GM21786 (cell line): ENCODE measurements around the gene SYK.
A peak's percentile ranks its signal among the peaks of the same experiment; 100 is the strongest.
"Not testable (repeated sequence)": the region's sequence is repeated elsewhere in the genome, so short reads cannot be mapped to it uniquely, and the experiment has no call there.

Source experiments
- ATAC-seq: cut with Tn5 transposase; IDR thresholded peaks from one replicate; pipeline ENCODE4 v1.9.1; 2021; ENCODE audit not compliant: unreplicated experiment

The SYK gene

DNA sequence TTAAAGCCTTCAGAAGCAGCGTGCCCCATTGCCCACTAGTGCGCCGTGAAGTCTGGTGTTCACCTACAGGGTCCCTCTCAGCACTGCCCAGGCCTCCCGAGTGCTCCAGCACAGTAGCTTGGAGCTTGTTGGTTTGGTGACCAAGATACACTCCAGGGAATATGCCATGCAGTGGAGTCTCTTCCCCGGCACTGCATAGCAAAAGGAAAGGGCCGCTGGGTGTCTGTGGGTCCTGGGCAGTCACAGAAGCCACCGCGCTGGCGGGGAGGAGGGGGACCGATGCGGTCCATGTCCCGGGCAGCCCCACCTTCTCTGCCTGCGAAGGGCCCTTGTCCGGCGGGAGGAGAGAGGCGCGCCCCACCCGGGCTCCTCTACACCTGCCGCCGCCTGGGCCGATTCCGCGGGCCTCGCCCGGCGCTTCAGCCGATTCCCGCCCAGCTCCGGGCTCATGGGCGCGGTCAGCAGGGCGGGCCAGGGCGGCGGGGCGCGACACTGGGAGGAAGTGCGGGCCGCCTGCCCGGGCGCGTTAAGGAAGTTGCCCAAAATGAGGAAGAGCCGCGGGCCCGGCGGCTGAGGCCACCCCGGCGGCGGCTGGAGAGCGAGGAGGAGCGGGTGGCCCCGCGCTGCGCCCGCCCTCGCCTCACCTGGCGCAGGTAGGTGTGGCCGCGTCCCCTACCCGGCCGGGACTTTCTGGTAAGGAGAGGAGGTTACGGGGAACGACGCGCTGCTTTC lies at the start of gene SYK:
Gene SYK (plus strand): TSS at position 579 of the 732 bp plus-strand sequence. CDS start 42,080 bp downstream, outside the sequence.
- ATAC-seq, result peak; percentile 44

DNA sequence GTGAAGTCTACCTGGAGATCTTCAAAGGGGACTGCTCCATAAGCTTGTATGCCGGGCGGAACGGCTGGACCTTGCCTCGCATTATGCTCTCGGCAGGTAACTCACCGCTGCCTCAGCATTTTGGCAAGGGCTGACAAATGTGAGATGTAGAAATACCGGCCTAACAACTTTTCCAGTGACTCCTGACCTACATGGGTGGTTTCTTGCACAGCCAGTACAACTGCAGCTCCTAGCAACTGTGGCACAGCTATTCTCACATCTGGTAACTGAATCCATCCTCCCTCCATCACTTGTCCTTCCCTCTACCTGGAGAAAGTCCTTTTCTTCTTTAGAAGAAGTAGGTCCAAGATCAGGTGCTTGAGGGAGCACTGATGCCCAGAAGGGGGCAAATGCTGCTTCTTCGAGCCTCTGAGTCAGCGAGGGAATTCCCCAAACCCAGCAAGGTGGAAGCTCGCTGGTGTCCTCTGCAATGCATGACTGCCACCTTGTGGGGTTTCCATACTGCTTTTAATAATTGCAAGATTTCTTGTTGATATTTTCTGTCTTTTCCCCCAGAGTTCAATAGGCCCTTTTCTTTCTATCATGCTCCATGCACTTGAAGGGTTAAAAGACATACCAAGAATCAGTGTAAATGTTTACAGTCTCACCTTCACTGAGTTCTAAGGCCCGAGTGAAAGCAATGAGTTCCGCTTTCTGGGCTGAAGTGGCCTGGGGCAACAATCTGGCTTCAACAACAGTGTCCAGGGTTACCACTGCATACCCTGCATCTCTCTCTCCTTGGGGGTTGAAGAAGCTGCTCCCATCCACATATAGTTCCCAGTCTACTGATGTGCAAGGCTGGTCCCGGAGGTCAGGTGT lies 45.9 kb upstream of the SYK start:
- ATAC-seq, result not testable (repeated sequence)

DNA sequence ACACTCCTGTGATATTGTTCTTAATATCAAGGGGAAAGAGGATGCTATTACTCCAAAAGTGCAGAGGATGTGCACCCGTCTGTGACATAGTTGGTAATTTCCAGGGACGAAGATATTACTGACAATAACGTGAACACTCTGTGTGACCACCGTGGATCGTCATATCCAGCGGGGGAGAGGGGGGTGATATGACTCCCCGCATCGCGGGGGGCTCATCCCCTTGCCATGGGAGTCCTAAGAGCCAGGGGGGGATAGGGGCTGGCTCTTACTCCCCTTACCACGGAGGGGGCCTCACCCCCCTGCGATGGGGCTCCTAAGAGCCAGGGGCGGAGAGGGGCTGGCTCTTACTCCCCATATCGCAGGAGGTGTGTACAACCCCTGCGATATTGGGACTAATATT lies 41.0 kb upstream of the SYK start:
- ATAC-seq, result not testable (repeated sequence)

DNA sequence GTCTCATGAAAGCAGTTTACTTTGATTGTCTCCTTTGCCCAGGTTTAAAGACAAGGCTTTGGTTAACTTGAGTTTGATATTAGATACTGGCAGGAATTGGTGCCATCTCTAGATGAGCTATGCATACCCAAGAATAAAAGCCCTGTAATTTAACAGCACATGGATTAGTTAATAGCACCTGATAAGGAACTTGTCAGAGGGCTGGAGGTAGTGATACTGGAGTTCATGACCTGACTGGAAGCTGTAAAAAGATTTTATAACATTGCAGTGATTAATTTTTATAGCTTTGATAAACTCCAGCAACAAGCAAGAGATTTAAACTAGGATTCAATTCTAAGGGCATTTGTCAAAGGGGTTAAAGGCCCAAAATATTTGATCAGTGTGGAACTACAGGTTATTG lies 34.9 kb upstream of the SYK start:
- no peak for ATAC-seq

DNA sequence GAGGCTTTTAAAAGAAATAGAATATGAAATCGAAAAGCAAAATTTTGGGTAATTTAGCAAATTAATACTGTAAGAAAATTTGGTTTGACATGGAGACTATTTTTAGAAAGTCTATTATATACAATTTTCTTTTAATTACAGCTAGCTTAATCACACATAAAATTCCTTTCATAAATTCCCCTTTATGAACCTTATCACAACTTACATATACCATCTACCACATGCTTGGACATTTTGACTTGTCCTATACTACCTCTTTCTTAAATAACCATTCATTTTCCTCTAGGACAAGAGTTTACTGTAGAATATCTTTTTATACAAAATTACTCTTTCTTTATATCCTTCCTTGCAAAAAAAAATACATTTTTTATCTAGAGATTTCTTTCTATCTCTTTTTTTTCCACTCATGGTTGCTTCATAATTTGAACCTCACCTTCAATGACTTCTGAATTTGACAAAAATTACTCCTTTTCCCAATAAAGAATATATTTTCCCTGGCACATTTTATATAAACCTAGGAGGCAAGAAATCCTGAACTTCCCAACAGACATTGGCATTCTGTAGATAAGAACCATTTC lies 34.0 kb upstream of the SYK start:
- no peak for ATAC-seq

GRCh38 chr9:90770182-90770738 lies 31.4 kb upstream of the SYK start:
- ATAC-seq, result peak; percentile 34

DNA sequence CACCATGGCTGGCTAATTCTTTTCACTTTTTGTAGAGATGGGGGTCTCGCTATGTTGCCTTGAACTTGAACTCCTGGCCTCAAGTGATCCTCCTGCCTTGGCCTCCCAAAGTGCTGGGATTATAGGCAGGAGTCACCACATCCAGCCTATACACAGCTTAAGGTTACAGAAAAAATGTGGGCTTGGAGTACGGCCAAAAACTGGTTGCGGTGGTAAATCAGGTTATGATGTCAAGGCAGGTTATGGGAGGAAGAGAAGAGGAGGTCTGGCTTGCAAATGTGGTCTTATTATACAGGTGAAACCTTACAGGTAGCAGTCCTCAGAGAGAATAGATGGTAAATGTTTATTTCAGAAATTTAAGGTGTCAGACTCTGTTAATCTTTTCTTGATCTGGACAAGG lies 30.7 kb upstream of the SYK start:
- no peak for ATAC-seq

GRCh38 chr9:90772386-90772785 lies 29.2 kb upstream of the SYK start:
- no peak for ATAC-seq

GRCh38 chr9:90773617-90774016 lies 28.0 kb upstream of the SYK start:
- ATAC-seq, result no peak

GRCh38 chr9:90774071-90774470 lies 27.5 kb upstream of the SYK start:
- ATAC-seq, result no peak

- ATAC-seq, result peak; percentile 93
Observed at GRCh38 chr9:90774682-90775081, 26.9 kb upstream of the SYK start.

- no peak for ATAC-seq
Observed at GRCh38 chr9:90775657-90776056, 26.0 kb upstream of the SYK start.

DNA sequence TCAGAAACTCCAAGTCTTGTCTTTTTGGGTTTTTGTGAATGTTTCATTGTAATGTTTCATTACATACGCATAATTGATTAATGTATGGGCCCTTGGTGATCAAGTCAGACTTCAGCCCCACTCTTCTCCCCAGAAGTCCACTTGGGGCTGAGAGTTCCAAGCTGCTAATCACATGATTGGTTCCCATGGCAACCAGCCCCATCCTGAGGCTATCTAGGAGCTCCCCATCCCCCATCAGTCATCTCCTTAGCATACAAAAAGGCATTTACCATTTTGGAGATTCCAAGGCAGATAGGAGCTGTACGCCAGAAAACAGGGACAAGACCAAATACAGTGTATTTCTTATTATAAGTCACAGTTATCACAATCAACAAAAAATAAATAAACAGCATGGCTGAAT lies 22.9 kb upstream of the SYK start:
- no peak for ATAC-seq

DNA sequence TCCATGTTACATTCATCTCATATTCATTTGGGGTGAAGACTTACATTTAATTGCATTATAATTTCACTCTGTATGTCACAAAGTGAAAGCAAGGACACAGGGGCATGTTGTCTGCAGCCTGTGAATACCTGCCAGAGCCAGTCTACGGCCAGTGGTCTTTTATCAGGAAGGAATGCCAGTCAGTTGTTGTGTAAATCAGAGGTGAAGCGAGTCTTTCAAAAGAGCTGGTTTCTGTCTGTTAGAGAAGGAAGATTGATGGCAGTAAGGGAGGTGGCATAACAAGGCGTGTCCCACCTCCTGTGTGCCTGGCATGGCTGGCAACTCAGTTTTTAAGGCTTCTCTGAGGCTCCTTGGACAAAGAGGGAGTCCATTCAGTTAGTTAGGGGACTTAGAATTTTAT lies 18.1 kb upstream of the SYK start:
- no peak for ATAC-seq

GRCh38 chr9:90783964-90784363 lies 17.7 kb upstream of the SYK start:
- ATAC-seq, result no peak

GRCh38 chr9:90787771-90788460 lies 13.7 kb upstream of the SYK start:
- peak; percentile 62 for ATAC-seq

DNA sequence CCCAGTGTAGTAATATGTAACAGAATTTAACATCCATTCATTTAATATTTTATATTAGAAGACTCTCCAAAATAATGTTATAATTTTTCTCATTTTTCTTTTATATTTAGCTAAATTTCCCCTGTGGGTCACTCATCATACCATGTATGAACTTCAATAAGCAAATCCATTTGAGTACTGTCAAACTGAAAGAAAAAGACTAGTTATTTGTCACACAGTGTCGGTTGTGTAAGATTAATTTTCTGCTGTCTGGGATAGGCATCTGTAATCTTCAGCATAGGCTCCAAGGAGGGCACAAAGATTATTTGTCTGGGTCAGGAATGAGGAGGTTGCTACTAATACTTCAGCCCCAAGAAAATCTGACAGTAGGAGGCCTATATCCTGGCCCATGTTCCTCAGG lies 13.1 kb upstream of the SYK start:
- ATAC-seq, result not testable (repeated sequence)

DNA sequence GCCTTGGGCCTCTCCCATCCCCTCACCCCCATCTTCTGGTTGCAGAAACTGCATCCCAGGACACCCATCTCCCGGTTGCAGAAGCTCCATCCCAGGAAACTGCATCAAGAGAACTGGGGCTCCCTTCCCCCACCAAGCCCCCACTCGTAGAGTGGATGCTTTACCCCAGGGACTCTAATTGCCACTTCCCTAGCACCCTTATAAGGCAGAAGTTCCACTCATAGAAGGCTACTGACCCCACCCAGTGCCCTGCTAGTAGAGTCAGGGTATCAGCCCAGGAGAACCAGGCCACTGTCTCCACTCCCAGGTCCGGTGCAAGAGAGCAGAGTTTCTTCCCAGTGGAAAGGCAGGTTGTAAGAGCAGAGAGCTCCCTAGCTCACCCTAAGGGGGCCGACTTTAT lies 12.2 kb upstream of the SYK start:
- ATAC-seq, result no peak

GRCh38 chr9:90789862-90790261 lies 11.8 kb upstream of the SYK start:
- no peak for ATAC-seq

- not testable (repeated sequence) for ATAC-seq
Observed at GRCh38 chr9:90793024-90793423, 8.6 kb upstream of the SYK start.

GRCh38 chr9:90793729-90794128 lies 7.9 kb upstream of the SYK start:
- ATAC-seq, result no peak
